Gastrocnemius medialis (tissue), 4 donors: ENCODE data around the gene GIMAP1.

Experiments
- CTCF ChIP-seq, 5 experiments: fragments of 450-650 bp in 3 of 5; fragments of 200-600 bp in 2 of 5; sonication (generic) in 2 of 5; IDR thresholded peaks in 4 of 5; conservative IDR thresholded peaks in 1 of 5; 1 replicate in 4 of 5; 2 replicates in 1 of 5; pipeline ENCODE4 v1.5.1; 2016 to 2019; ENCODE audit warnings: antibody characterized with exemption in 5 of 5, mild to moderate bottlenecking in 3 of 5, moderate library complexity in 3 of 5
- POLR2A ChIP-seq, 2 donors: fragments of 450-650 bp; IDR thresholded peaks; one replicate each; pipeline ENCODE4 v1.6.1; 2017; ENCODE audit warnings: antibody characterized with exemption in 2 of 2, mild to moderate bottlenecking in 2 of 2, moderate library complexity in 2 of 2

GRCh38 chr7:150703209-150703608 is 13.2 kb upstream of the GIMAP1 start:
- TF ChIP-seq CTCF (IDR thresholded peaks at IDR 0.05 in 4 of 5, conservative IDR thresholded peaks at IDR 0.05 in 1 of 5) (no peak), POLR2A (IDR thresholded peaks at IDR 0.05) (no peak)
